ENCODE results near the gene MAU2.
A peak's percentile ranks its signal among the peaks of the same experiment; 100 is the strongest.

The MAU2 gene

DNA sequence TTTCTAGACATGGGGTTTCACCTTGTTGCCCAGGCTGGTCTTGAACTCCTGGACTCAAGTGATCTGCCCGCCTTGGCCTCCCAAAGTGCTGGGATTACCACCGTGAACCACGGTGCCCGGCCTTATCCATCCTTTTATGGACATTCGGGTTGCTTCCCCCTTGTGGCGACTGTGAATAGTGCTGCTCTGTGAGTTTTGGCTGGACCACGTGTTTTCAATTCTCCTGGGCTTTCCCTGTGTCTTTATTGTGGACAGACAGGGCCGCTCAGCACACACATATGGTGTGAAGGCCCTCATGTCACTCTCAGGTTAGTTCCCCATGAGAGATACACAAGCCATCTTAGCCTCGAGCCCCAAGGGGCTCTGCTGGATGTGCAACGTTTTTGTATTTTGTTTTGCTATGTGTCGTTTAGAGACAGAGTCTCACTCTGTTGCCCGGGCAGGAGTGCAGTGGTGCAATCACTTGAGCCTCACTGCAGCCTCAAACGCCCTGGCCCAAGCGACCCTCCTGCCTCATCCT, 40.5 kb downstream of the MAU2 start:
- TF ChIP-seq CTCF (IDR thresholded peaks at IDR 0.05; ENCODE audit: insufficient read depth, low read depth, low read length, missing control alignments): peak; percentile 76
- H3K4me3 ChIP-seq (ENCODE audit: low read depth, low read length): no peak overlapping the region; the same call in 1 of the 2 replicates
- DNase-seq (ENCODE audit: low read depth): peak; percentile 87

GRCh38 chr19:19362075-19362474, 41.4 kb downstream of the MAU2 start:
- no peak for DNase-seq (ENCODE audit: low read depth)
- TF ChIP-seq CTCF (IDR thresholded peaks at IDR 0.05; ENCODE audit: insufficient read depth, low read depth, low read length, missing control alignments): no peak
- no peak overlapping the region for H3K4me3 ChIP-seq (ENCODE audit: low read depth, low read length)

DNA sequence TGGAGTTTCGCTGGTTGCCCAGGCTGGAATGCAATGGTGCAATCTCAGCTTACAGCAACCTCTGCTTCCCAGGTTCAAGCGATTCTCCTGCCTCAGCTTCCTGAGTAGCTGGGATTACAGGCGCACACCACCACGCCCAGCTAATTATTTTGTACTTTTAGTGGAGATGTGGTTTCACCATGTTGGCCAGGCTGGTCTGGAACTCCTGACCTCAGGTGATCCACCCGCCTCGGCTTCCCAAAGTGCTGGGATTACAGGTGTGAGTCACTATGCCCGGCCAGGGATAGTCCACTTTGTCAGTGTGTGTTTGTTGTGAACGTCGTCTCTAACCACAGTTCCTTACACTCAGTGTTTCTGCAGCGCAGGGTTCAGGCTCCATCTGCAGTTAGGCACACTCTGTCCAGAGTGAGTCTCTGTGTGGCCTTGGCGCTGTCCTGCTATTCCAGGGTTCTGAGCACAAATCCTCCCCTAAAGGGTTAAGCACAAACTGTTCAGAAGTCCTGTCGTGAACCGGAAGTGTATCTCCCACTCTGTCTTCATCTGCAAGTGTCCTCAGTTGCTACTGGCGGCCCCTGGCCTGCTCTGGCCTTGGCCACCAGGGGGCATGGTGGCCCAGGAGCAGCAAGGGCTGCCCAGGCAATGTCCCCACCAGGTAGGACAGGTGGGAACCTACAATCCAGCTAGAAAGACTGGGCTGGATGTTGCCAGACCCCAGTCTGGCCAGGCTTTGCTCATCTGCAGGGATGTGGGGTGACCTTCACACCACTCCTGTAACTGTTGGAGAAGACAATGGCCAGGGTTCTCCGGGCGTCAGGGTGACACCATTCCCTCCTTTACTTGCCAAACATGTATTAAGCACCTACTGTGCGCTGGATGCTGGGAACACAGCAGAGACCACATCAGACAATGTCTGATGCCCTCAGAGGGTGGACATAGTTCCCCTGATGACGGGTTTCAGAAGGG, 46.1 kb downstream of the MAU2 start:
- DNase-seq (ENCODE audit: low read depth): peak; percentile 91
- H3K4me3 ChIP-seq (ENCODE audit: low read depth, low read length): no peak overlapping the region
- peak; percentile 98 for TF ChIP-seq CTCF (IDR thresholded peaks at IDR 0.05; ENCODE audit: insufficient read depth, low read depth, low read length, missing control alignments)

DNA sequence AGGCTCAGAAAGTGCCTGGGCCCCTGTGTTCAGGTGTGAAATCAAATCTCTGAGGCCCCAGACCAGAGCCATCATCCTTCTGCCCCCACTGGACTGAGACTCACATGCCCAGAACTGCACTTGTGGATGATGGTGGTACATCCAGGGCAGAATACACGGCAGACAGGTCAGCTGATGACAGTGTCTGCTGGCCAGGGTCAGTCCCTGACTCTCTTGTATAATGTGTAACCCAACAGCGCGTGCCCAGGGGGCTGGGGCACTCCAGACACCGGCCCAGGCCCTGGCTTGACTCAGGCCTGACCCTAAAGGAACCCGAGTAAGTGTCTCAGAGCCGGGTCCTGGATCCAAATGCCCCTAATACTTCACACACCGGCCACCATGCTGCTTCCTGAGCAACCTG, 47.5 kb downstream of the MAU2 start:
- H3K4me3 ChIP-seq (ENCODE audit: low read depth, low read length): no peak overlapping the region

DNA sequence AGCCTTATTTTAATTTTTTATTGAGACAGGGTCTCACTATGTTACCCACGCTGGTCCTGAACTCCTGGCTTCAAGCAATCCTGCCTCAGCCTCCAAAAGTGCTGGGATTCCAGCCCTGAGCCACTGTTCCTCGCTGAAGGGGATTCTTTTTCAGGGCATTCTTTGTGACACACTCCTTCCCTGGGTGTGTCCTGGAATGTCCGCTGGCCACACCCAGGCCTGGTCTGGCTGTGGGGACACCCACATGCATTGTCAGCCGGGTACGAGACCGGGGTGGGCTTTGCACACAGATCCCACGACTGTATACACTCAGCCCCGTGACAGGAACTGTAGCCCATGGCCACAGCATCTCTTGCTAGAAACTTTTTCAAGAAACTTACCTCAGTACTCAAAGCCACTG, 50.4 kb downstream of the MAU2 start:
- H3K4me3 ChIP-seq (ENCODE audit: low read depth, low read length): no peak overlapping the region
- no peak for TF ChIP-seq CTCF (IDR thresholded peaks at IDR 0.05; ENCODE audit: insufficient read depth, low read depth, low read length, missing control alignments)
- no peak for DNase-seq (ENCODE audit: low read depth)

More for the DNA sequence above, 47.5 kb downstream of the MAU2 start:
- no peak for DNase-seq (ENCODE audit: low read depth)
- no peak for TF ChIP-seq CTCF (IDR thresholded peaks at IDR 0.05; ENCODE audit: insufficient read depth, low read depth, low read length, missing control alignments)

DNA sequence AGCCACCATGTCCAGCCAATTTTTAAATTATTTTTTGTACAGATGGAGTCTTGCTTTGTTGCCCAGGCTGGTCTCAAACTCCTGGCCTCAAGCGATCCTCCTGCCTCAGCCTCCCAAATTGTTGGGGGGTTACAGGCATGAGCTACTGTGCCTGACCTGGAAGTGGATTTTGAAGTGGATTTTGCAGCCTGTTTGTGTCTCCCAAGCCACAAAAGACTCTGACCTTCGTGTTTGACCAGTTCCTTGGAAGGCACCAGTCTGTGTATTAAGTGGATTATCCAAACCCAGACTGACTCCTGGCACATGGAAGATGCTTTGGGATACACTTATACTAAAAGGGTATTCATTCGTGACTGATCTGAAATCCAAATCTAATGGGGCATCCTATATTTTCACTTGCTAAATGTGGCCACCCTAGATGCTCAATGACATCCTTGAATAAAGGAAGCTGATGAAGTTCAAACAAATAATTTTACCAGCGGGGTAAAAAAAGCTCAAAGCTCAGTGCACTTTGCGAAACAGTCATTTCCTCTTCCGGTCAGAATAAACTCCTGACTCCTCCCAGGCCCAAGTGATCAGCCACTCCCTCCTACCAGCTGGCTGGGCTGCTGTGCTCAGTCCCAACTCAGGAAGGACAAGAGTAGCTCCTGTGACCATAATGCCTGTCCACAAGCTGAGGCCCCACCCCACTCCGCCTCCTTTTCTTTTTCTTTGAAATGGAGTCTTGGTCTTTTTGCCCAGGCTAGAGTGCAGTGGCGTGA, 52.2 kb downstream of the MAU2 start:
- DNase-seq (ENCODE audit: low read depth): peak; percentile 89
- peak overlapping the region; percentile 23 for H3K4me3 ChIP-seq (ENCODE audit: low read depth, low read length)

More for the DNA sequence above, 52.2 kb downstream of the MAU2 start:
- no peak for TF ChIP-seq CTCF (IDR thresholded peaks at IDR 0.05; ENCODE audit: insufficient read depth, low read depth, low read length, missing control alignments)

All from GM12865 (cell line).